Measurements from ENCODE around the gene TIAM2.

- TF ChIP-seq CTCF (IDR thresholded peaks at IDR 0.05; ENCODE audit: poor library complexity) (no peak), EZH2phosphoT487 (IDR thresholded peaks at IDR 0.05; ENCODE audit: low read depth, severe bottlenecking, unreplicated experiment) (no peak), EZH2 (IDR thresholded peaks at IDR 0.05; ENCODE audit: borderline replicate concordance) (no peak)
Observed at GRCh38 chr6:155259204-155259603, 264.1 kb downstream of the TIAM2 start.

All from hepatocyte (in vitro differentiated cells).